Measurements from ENCODE around the gene SLC12A8. TPM values are rescaled to one million over a fixed set of nuclear protein-coding genes. Genes with fewer than 3 reads are reported as not detected.

Gene SLC12A8
- total and polyA plus RNA-seq, 2 donors (not counting 1 experiment from before 2014, with no cell fraction given): 15.1 to 19.5 TPM

GRCh38 chr3:125140818-125141595 lies 71.5 kb downstream of the SLC12A8 start:
- H4K20me1 ChIP-seq (ENCODE audit: control insufficient read depth, extremely low read depth, insufficient read depth, low read length): no peaks in the 10 kb centered on the region
- H3K9me3 ChIP-seq (ENCODE audit: control insufficient read depth, insufficient read depth, low read depth, low read length): no peaks in the 10 kb centered on the region
- no peaks in the 10 kb centered on the region for H3K36me3 ChIP-seq (ENCODE audit: control insufficient read depth, insufficient read depth, low read length)
- peak overlapping the region in 1 of 4 experiments; percentile 45 for H3K4me3 ChIP-seq (replicated peaks in 1 of 4; ENCODE audit: control extremely low read depth in 1 of 4, insufficient read depth in 1 of 4, low read depth in 3 of 4, low read length in 4 of 4)
- no peaks in the 10 kb centered on the region for H3K79me2 ChIP-seq (ENCODE audit: control insufficient read depth, insufficient read depth, low read length)
- no peaks in the 10 kb centered on the region for H3K27me3 ChIP-seq (ENCODE audit: control insufficient read depth, insufficient read depth, low read length)
- no peak overlapping the region for H2AFZ ChIP-seq (ENCODE audit: low read length)
- DNase-seq (ENCODE audit: low read depth in 2 of 2): peak; percentile 29 to 30
- H3K4me2 ChIP-seq (ENCODE audit: extremely low read depth, insufficient read depth, low read length): no peak overlapping the region
- no peak for TF ChIP-seq EZH2 (IDR thresholded peaks at IDR 0.05; ENCODE audit: low read length, missing control alignments)
- TF ChIP-seq CTCF (conservative IDR thresholded peaks at IDR 0.05 in 1 of 2, IDR thresholded peaks at IDR 0.05 in 1 of 2; ENCODE audit: low read depth in 1 of 2, low read length in 2 of 2): no peak
- H3K9ac ChIP-seq (ENCODE audit: insufficient read depth, low read length): no peak overlapping the region
- H3K27ac ChIP-seq (ENCODE audit: insufficient read depth, low read length): no peak overlapping the region
- peaks cover 33% of the 10 kb centered on the region for H3K4me1 ChIP-seq (ENCODE audit: control insufficient read depth, extremely low read depth, insufficient read depth, low read length)

- H4K20me1 ChIP-seq (ENCODE audit: control insufficient read depth, extremely low read depth, insufficient read depth, low read length): no peaks in the 10 kb centered on the region
- peak overlapping the region; percentile 7 for H2AFZ ChIP-seq (ENCODE audit: low read length)
- H3K27ac ChIP-seq (ENCODE audit: insufficient read depth, low read length): no peak overlapping the region
- H3K4me2 ChIP-seq (ENCODE audit: extremely low read depth, insufficient read depth, low read length): no peak overlapping the region
- peaks cover 33% of the 10 kb centered on the region for H3K4me1 ChIP-seq (ENCODE audit: control insufficient read depth, extremely low read depth, insufficient read depth, low read length)
- H3K4me3 ChIP-seq (replicated peaks in 1 of 4; ENCODE audit: control extremely low read depth in 1 of 4, insufficient read depth in 1 of 4, low read depth in 3 of 4, low read length in 4 of 4): no peak overlapping the region
- no peak for TF ChIP-seq CTCF (conservative IDR thresholded peaks at IDR 0.05 in 1 of 2, IDR thresholded peaks at IDR 0.05 in 1 of 2; ENCODE audit: low read depth in 1 of 2, low read length in 2 of 2)
- TF ChIP-seq EZH2 (IDR thresholded peaks at IDR 0.05; ENCODE audit: low read length, missing control alignments): no peak
- H3K79me2 ChIP-seq (ENCODE audit: control insufficient read depth, insufficient read depth, low read length): no peaks in the 10 kb centered on the region
- peak; percentile 39 to 90 for DNase-seq (ENCODE audit: low read depth in 2 of 2)
- H3K36me3 ChIP-seq (ENCODE audit: control insufficient read depth, insufficient read depth, low read length): no peaks in the 10 kb centered on the region
- no peaks in the 10 kb centered on the region for H3K27me3 ChIP-seq (ENCODE audit: control insufficient read depth, insufficient read depth, low read length)
- H3K9me3 ChIP-seq (ENCODE audit: control insufficient read depth, insufficient read depth, low read depth, low read length): no peaks in the 10 kb centered on the region
- no peak overlapping the region for H3K9ac ChIP-seq (ENCODE audit: insufficient read depth, low read length)
These were observed 72.3 kb downstream of the SLC12A8 start for GRCh38 chr3:125140011-125140817.

GRCh38 chr3:125139386-125139785 lies 73.2 kb downstream of the SLC12A8 start:
- no peak for DNase-seq (ENCODE audit: low read depth in 2 of 2)
- peaks cover 29% of the 10 kb centered on the region for H3K4me1 ChIP-seq (ENCODE audit: control insufficient read depth, extremely low read depth, insufficient read depth, low read length)
- no peaks in the 10 kb centered on the region for H3K36me3 ChIP-seq (ENCODE audit: control insufficient read depth, insufficient read depth, low read length)
- H3K4me2 ChIP-seq (ENCODE audit: extremely low read depth, insufficient read depth, low read length): no peak overlapping the region
- no peak overlapping the region for H3K4me3 ChIP-seq (replicated peaks in 1 of 4; ENCODE audit: control extremely low read depth in 1 of 4, insufficient read depth in 1 of 4, low read depth in 3 of 4, low read length in 4 of 4)
- no peaks in the 10 kb centered on the region for H3K9me3 ChIP-seq (ENCODE audit: control insufficient read depth, insufficient read depth, low read depth, low read length)
- H3K79me2 ChIP-seq (ENCODE audit: control insufficient read depth, insufficient read depth, low read length): no peaks in the 10 kb centered on the region
- no peak overlapping the region for H3K27ac ChIP-seq (ENCODE audit: insufficient read depth, low read length)
- H2AFZ ChIP-seq (ENCODE audit: low read length): no peak overlapping the region
- no peaks in the 10 kb centered on the region for H3K27me3 ChIP-seq (ENCODE audit: control insufficient read depth, insufficient read depth, low read length)
- no peaks in the 10 kb centered on the region for H4K20me1 ChIP-seq (ENCODE audit: control insufficient read depth, extremely low read depth, insufficient read depth, low read length)
- no peak overlapping the region for H3K9ac ChIP-seq (ENCODE audit: insufficient read depth, low read length)
- no peak for TF ChIP-seq CTCF (conservative IDR thresholded peaks at IDR 0.05 in 1 of 2, IDR thresholded peaks at IDR 0.05 in 1 of 2; ENCODE audit: low read depth in 1 of 2, low read length in 2 of 2)
- no peak for TF ChIP-seq EZH2 (IDR thresholded peaks at IDR 0.05; ENCODE audit: low read length, missing control alignments)
